HG03095 (cell line): ENCODE results near the gene IGSF3.

Source experiments
- ATAC-seq: cut with Tn5 transposase; IDR thresholded peaks from one replicate; pipeline ENCODE4 v1.9.1; 2021; ENCODE audit warnings: moderate library complexity; ENCODE audit not compliant: unreplicated experiment

Gene IGSF3

GRCh38 chr1:116561563-116561962 is 106.0 kb downstream of the IGSF3 start:
- no peak for ATAC-seq

GRCh38 chr1:116560704-116561490 is 106.6 kb downstream of the IGSF3 start:
- no peak for ATAC-seq

- peak; percentile 37 for ATAC-seq
Measured at GRCh38 chr1:116559304-116559761, 108.2 kb downstream of the IGSF3 start.

- ATAC-seq = no peak
Measured at GRCh38 chr1:116558571-116558970, 109.0 kb downstream of the IGSF3 start.

GRCh38 chr1:116558140-116558549 is 109.4 kb downstream of the IGSF3 start:
- ATAC-seq = no peak

- no peak for ATAC-seq
Measured at GRCh38 chr1:116557323-116557878, 110.1 kb downstream of the IGSF3 start.

GRCh38 chr1:116556289-116557006 is 111.1 kb downstream of the IGSF3 start:
- peak; percentile 43 for ATAC-seq

GRCh38 chr1:116554924-116555323 is 112.6 kb downstream of the IGSF3 start:
- no peak for ATAC-seq

GRCh38 chr1:116553386-116554115 is 114.0 kb downstream of the IGSF3 start:
- no peak for ATAC-seq

GRCh38 chr1:116546354-116546977 is 121.1 kb downstream of the IGSF3 start:
- ATAC-seq = no peak

- peak; percentile 4 for ATAC-seq
Measured at GRCh38 chr1:116545359-116545705, 122.2 kb downstream of the IGSF3 start.

- peak; percentile 46 for ATAC-seq
Measured at GRCh38 chr1:116544588-116545358, 122.8 kb downstream of the IGSF3 start.

- ATAC-seq = peak; percentile 42
Measured at GRCh38 chr1:116540088-116540487, 127.4 kb downstream of the IGSF3 start.

- ATAC-seq = peak; percentile 61
Measured at GRCh38 chr1:116538544-116538943, 129.0 kb downstream of the IGSF3 start.

GRCh38 chr1:116537898-116538297 is 129.6 kb downstream of the IGSF3 start:
- ATAC-seq = no peak

GRCh38 chr1:116537040-116537831 is 130.3 kb downstream of the IGSF3 start:
- no peak for ATAC-seq

GRCh38 chr1:116534014-116534739 is 133.4 kb downstream of the IGSF3 start:
- no peak for ATAC-seq

- no peak for ATAC-seq
Measured at GRCh38 chr1:116533429-116533820, 134.1 kb downstream of the IGSF3 start.
